ENCODE data around the gene DMAC1.

The DMAC1 gene

GRCh38 chr9:7799234-7799943 is at the start of gene DMAC1:
TSS of gene DMAC1 (minus strand) at chr9:7799778. CDS start at chr9:7799734, 44 bp downstream.
- FAIRE-seq (peak; percentile 10), DNase-seq (ENCODE audit: low spot score) (peak; percentile 51)

DNA sequence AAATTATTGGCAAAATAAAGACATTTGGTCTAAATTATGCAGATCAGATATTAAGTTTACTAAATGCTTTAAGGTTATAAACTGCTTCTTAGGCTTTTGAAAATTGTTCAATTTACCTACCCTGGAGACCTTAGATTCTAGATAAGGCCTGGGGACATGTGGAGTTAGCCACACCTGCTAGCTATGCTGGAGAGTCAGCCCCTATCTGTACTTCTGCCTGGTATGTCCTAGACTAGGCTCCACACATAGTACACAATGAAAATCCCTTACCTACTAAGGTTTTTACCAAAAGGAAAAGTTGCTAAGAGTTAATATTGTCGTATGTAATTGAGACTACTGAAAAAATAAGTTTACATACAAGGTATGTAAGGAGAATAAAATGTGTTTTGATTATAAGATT is 49.8 kb upstream of the DMAC1 start:
- FAIRE-seq (no peak), DNase-seq (ENCODE audit: low spot score) (no peak)

DNA sequence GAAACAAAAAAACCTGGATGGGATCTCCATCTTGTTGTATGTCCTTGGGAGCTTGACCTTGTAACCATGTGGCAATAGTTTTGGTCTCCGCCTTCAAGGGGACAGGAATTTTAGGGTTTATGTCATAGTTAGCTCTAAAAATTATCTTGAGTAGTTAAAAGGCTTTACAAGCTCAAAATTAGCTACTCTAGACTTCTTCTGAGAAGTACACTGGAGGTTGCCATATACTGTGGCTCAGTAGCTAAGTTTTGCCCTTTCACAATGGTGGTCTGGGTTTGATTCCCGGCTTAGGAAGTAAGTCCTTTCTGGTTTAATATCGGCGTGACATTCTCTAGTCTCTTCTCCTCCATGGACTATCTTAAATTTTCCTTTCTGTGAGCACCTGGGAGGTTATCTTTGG is 48.9 kb upstream of the DMAC1 start:
- DNase-seq (ENCODE audit: low spot score) (no peak), FAIRE-seq (no peak)

GRCh38 chr9:7844242-7844641 is 44.7 kb upstream of the DMAC1 start:
- DNase-seq (ENCODE audit: low spot score) (peak; percentile 6), FAIRE-seq (no peak)

DNA sequence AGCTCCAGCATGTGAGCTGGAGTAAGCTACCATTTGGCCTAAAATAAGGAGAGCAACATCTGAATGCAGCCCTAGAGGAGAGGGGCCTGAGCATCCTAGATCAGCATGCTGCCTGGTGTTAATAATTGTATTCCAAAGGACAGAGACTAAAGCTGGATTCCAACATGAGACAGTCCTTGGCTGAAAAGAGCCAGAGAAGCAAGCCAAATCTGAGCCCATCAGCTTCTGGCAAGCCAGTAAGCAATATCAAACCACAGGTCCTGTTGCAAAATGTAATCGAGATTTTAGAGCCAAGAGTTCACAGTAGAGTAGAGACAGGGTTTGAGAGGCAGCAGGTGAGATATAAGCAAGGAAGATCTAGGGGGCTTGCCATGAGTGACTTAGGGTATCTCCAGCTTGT is 42.3 kb upstream of the DMAC1 start:
- no peak for FAIRE-seq
- no peak for DNase-seq (ENCODE audit: low spot score)

DNA sequence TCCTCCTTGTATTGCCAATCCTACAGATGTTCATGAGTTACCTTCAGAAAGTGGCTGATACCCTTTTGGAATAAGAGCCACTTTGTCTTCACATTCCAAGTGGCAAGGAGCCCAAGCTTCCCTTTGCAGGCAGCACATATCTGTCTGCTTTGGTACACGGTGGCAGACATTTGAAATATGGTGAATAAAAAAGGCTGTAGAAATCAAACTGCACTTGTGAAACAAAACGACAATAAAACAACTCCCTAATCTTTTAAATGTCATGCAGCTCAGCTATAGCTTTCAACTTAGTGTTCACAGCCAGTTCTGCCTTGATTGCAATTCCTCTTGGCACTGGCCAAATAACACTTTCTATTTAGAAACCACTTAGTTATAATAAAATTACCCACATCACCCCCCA is 35.0 kb upstream of the DMAC1 start:
- DNase-seq (ENCODE audit: low spot score) (no peak), FAIRE-seq (no peak)

GRCh38 chr9:7828334-7828733 is 28.8 kb upstream of the DMAC1 start:
- DNase-seq (ENCODE audit: low spot score) (no peak), FAIRE-seq (no peak)

- FAIRE-seq: no peak
- DNase-seq (ENCODE audit: low spot score): no peak
Observed at GRCh38 chr9:7827792-7828191, 28.2 kb upstream of the DMAC1 start.

DNA sequence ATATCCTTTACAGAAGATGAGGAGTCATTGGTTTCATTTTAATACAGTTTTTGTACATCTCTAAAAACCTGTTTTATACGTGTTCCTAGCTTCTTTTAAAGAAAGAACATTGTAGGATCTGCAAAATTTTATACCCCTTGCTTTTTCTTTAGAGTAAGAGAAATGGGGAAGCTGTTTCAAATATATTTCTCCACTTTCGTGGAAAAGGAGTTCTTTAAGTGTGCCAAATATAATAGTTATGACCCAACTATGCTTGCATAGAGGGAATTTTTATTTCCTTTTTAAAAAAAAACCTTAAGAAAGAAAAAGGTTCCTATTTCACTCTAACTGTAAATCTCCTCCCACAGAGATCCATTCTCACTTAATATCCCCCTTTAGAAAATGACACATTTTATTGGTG is 27.5 kb upstream of the DMAC1 start:
- FAIRE-seq: no peak

DNA sequence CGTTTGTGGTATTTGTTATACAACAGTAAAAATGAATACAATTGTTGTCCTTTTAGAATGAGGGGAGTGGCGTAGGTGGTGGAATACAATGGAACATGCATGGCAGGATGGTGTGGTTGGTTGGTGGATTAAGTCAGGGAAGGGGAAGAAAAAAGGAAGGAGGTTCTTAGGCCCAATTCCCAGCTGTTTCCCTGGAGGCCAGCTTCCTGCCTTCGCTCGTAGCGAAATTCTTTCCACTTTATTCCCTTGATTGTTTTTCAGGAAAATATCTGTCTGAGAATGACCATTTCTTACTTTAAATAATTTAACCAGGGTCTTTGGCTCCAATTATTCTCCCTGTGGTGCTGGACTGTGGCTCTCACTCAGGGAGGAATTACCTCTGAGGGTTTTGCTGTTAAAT is 24.1 kb upstream of the DMAC1 start:
- DNase-seq (ENCODE audit: low spot score) (no peak), FAIRE-seq (no peak)

More for the DNA sequence above, 27.5 kb upstream of the DMAC1 start:
- DNase-seq (ENCODE audit: low spot score): no peak

- DNase-seq (ENCODE audit: low spot score) (no peak), FAIRE-seq (no peak)
Observed at GRCh38 chr9:7819984-7820383, 20.4 kb upstream of the DMAC1 start.

DNA sequence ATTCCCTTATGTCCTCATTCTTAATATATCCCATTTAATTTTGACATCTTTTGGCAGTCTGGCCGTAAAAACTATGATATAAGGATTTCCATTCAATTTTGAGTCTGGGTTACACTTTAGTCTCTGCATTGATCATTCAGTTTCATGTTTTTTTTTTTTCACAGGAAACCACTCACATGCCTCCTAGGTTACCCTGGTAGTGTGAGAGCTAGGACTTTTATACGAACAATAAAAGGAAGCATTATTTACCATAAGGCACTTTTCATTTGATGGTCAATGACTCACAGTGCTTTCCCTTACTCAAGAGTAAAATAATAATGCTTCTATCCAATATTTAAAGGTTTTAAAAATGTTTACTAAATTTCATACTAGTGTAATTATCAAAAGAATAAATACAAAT is 16.4 kb upstream of the DMAC1 start:
- DNase-seq (ENCODE audit: low spot score): no peak
- FAIRE-seq: no peak

DNA sequence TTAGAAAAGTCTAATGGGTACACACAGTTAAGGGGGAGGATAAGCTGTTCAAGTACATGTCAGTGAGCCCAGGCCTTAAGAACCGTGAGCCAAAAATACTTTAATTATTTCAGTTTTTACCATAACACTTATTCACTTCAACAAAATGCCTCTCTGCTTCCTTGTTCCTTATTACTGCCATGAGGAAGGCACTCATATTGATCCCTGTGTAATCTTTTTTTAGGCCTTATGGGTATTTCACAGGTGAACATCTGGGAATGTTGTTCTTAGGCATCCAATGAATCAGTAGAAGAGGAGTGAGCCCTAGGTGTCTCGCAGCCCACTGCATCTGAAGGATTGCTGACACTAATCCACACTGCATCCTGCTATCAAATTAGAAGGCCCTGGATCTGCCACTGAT is 13.5 kb upstream of the DMAC1 start:
- DNase-seq (ENCODE audit: low spot score) (no peak), FAIRE-seq (no peak)

GRCh38 chr9:7811677-7812076 is 12.1 kb upstream of the DMAC1 start:
- FAIRE-seq (no peak), DNase-seq (ENCODE audit: low spot score) (no peak)

- DNase-seq (ENCODE audit: low spot score) (no peak), FAIRE-seq (no peak)
Observed at GRCh38 chr9:7802666-7803065, 3.1 kb upstream of the DMAC1 start.

- DNase-seq (ENCODE audit: low spot score) (no peak), FAIRE-seq (no peak)
Observed at GRCh38 chr9:7799944-7800285, 337 bp upstream of the DMAC1 start.

GRCh38 chr9:7794196-7794595 is 5.4 kb downstream of the DMAC1 start:
- DNase-seq (ENCODE audit: low spot score): no peak
- no peak for FAIRE-seq

GRCh38 chr9:7791394-7791793 is 8.2 kb downstream of the DMAC1 start:
- DNase-seq (ENCODE audit: low spot score) (no peak), FAIRE-seq (no peak)

GRCh38 chr9:7790819-7791182 is 8.8 kb downstream of the DMAC1 start:
- FAIRE-seq: no peak
- no peak for DNase-seq (ENCODE audit: low spot score)

DNA sequence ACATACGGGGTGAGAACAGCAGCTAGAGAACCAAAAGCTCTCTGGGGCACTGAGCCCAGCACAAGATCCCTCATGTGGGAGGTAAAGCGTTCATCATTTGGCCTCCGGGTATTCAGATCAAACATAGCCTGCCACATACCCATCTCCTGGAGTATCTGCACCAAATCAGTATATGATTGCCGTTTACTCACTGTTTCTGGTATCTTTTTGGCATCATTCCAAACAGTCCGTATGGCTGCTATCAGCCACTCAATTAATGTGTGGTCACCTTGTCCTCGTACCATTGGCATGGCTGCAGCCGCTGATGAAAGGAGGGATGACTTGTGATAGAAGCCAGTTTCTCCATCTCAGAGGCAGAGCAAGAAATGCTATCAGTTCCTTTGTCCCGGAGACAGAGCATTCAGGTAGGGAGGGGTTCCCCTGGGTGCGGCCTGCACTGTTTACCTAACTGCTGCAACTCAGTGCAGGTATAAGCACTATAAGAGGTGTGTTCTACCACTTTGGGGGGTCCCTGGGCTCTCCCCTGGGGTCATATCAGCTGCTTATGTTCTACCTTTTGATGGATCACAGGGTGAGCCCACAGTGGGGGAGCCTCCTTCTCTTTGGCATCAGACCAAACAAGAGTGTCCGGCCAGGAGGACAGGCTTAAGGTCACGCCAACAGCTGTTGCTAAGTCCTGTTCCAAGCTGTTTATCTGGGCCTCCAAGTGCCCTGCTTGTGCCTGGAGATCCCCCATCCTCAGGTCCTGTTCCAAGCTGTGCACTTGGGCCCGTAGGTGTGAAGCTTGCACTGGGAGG is 9.4 kb downstream of the DMAC1 start:
- no peak for DNase-seq (ENCODE audit: low spot score)
- no peak for FAIRE-seq

DNA sequence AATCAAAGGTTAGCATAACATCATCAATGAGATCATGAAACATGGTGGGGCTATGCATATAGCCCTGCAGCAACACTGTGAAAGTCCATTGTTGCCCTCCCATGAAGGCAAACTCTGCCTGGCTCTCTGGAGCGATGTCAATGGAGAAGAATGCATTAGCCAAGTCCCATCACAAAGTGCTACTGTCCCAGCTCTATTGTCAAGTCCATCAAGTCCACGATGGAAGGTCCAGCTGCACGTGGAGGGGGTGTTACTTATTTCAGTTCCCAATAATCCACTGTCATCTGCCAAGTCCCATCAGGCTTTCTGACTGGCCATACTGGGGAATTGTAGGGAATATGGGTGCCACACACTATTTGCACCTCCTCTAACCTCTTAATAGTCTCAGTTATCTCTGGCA is 10.8 kb downstream of the DMAC1 start:
- FAIRE-seq (no peak), DNase-seq (ENCODE audit: low spot score) (no peak)

GRCh38 chr9:7785813-7786212 is 13.8 kb downstream of the DMAC1 start:
- DNase-seq (ENCODE audit: low spot score) (no peak), FAIRE-seq (no peak)

- FAIRE-seq (no peak), DNase-seq (ENCODE audit: low spot score) (no peak)
Observed at GRCh38 chr9:7784472-7784871, 15.1 kb downstream of the DMAC1 start.

Data from RCC 7860 (cell line).